GM12801 (cell line): ENCODE results near the gene PAQR7.

ENCODE experiments used
- CTCF ChIP-seq: IDR thresholded peaks from one replicate; pipeline ENCODE4 v1.5.1; 2011; ENCODE audit warnings: control low read depth; ENCODE audit not compliant: insufficient read length; ENCODE audit errors: extremely low read depth

PAQR7 gene

GRCh38 chr1:25914074-25914995 lies 38.8 kb upstream of the PAQR7 start:
- no peak for TF ChIP-seq CTCF

DNA sequence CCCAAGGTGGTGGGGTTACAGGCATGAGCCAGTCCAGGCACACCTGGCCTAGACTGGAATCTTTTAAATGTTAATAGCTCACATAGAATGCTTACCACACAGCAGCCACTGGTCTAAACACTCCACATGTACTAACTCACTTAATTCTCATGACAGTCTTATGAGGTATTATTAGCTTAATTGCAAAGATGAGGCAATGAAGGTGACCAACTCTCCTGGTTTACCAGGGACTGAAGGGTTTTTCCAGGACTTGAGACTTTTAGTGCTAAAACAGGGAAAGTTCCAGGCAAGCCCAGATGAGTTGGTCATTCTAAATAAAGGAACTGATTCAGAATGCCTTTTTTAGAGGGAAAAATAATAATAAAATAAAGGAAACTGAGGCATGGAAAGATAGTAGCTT lies 37.7 kb upstream of the PAQR7 start:
- TF ChIP-seq CTCF = no peak

DNA sequence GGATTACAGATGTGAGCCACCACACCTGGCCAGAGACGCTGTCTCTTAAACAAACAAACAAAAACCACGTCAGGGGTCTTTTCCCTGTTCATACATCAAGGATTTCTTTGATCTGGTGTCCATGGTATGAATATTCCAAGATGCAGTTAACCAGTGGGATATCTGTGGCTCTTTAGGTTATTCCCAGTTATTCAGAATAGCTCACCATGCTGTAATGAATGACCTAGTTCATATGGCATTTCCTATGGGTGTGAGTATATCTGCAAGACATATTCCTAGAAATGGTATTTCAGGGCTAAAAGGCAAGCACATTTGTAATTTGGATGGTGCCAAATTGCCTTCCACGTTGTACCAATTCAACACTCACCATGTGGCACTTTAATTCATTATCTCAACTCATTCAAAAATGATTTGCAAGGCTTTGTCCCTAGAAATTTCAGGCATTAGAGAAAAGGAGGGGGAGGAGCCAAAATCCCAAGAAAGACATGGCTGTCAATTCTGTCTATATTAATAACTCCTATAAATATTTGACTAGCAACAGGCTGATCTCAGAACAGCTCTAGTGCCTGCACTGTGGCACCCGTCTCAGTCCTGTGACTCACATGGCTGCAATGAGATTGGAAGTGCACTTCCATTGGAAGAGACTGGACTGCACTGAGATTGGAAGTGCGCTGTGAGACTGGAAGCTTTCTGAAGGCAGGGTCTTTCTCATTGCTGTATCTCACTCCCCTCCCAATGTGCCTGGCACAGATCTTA lies 36.7 kb upstream of the PAQR7 start:
- TF ChIP-seq CTCF = no peak

- TF ChIP-seq CTCF = no peak
Observed at GRCh38 chr1:25911162-25911561, 35.7 kb upstream of the PAQR7 start.

GRCh38 chr1:25909040-25909439 lies 33.5 kb upstream of the PAQR7 start:
- no peak for TF ChIP-seq CTCF

- TF ChIP-seq CTCF = no peak
Observed at GRCh38 chr1:25908161-25908560, 32.7 kb upstream of the PAQR7 start.

DNA sequence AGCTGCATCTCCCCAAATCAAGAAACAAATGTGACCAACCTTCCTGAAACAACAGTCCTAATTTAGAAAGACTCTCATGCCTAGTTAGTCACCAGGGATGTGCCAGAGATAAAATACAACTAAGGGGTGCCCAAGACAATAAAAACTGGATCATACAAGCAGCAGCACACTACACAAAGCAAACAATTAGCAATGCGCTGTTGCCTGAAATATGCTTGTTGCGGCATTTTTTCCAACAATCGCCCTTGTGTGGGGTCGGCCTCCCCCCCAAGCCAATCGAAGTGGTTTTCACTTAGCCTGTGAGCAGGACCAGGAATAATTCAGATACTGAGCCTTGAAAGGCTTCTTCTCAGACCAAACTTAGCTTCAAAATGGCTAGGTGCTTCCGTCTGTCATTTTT lies 32.1 kb upstream of the PAQR7 start:
- TF ChIP-seq CTCF = no peak
